Lower leg skin (tissue), 3 donors: ENCODE data around the gene GPATCH4.

Experiments used
- POLR2A ChIP-seq, 2 donors: fragments of 450-650 bp; IDR thresholded peaks; one replicate each; pipeline ENCODE4 v1.6.1; 2016 to 2017; ENCODE audit warnings: antibody characterized with exemption in 2 of 2, mild to moderate bottlenecking in 1 of 2, moderate library complexity in 1 of 2
- TF ChIP-seq, protein P1 (sequence below), 3 donors: fragments of 450-650 bp; IDR thresholded peaks; one replicate each; pipeline ENCODE4 v1.5.1; 2016; ENCODE audit warnings: antibody characterized with exemption in 3 of 3, mild to moderate bottlenecking in 3 of 3, moderate library complexity in 2 of 3

DNA sequence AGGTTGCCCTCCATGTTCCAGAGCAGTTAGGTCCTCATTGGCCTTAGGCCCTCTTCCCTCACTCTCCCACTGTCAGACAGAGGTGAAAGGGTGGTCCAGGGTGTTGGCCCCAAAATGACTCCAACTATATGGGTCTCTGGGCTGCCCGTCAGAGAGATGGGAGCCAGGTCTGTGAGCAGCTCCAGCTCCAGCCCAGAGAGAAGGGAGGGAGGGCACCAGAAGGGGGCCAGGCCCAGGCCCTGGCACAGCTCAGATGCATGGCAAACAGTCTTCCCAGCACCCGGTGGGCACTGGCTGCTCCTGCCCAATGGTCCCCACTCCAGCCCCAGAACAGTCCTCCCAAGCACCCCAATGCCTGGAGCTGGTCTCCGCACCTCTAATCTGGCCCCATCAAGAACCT lies 42.9 kb upstream of the GPATCH4 start:
- TF ChIP-seq, protein P1, sequence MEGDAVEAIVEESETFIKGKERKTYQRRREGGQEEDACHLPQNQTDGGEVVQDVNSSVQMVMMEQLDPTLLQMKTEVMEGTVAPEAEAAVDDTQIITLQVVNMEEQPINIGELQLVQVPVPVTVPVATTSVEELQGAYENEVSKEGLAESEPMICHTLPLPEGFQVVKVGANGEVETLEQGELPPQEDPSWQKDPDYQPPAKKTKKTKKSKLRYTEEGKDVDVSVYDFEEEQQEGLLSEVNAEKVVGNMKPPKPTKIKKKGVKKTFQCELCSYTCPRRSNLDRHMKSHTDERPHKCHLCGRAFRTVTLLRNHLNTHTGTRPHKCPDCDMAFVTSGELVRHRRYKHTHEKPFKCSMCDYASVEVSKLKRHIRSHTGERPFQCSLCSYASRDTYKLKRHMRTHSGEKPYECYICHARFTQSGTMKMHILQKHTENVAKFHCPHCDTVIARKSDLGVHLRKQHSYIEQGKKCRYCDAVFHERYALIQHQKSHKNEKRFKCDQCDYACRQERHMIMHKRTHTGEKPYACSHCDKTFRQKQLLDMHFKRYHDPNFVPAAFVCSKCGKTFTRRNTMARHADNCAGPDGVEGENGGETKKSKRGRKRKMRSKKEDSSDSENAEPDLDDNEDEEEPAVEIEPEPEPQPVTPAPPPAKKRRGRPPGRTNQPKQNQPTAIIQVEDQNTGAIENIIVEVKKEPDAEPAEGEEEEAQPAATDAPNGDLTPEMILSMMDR (IDR thresholded peaks at IDR 0.05) = no peak
- TF ChIP-seq POLR2A (IDR thresholded peaks at IDR 0.05) = no peak
